SK-N-MC (cell line): Measurements from ENCODE around the gene MYT1.

Source experiments
- DNase-seq: peaks from one replicate; pipeline ENCODE4 v3.0.0-alpha.2; 2011; ENCODE audit warnings: low read depth, low spot score
- H3K27ac ChIP-seq: fragments of 200-600 bp; sonication (generic); 2 replicates; pipeline ENCODE4 v1.5.1; 2016; ENCODE audit warnings: mixed run types
- H3K36me3 ChIP-seq: fragments of 200-600 bp; sonication (generic); 2 replicates; pipeline ENCODE4 v1.6.1; 2017; ENCODE audit warnings: antibody characterized with exemption, low read length, mixed read lengths; ENCODE audit not compliant: insufficient read depth
- H3K4me3 ChIP-seq: fragments of 200-600 bp; sonication (generic); 2 replicates; pipeline ENCODE4 v1.5.1; 2016
- H3K9ac ChIP-seq: fragments of 200-600 bp; sonication (generic); 2 replicates; pipeline ENCODE4 v1.8.0; 2017; ENCODE audit warnings: mixed run types, mixed read lengths; ENCODE audit not compliant: insufficient read length
- H3K9me3 ChIP-seq: fragments of 200-600 bp; sonication (generic); 2 replicates; pipeline ENCODE4 v1.6.1; 2017; ENCODE audit warnings: low read depth, mild to moderate bottlenecking, antibody characterized with exemption, low read length, moderate library complexity, mixed read lengths
- EZH2 ChIP-seq: fragments of 200-600 bp; sonication (generic); IDR thresholded peaks from one replicate; pipeline ENCODE4 v1.6.1; 2017; ENCODE audit warnings: antibody characterized with exemption
- FOXP2 ChIP-seq: optimal IDR thresholded peaks from 2 replicates; pipeline ENCODE3; 2011; ENCODE audit warnings: mild to moderate bottlenecking, moderate library complexity; ENCODE audit not compliant: insufficient read depth; ENCODE audit errors: extremely low read length, control extremely low read depth
- POLR2AphosphoS5 ChIP-seq: IDR thresholded peaks from 2 replicates; pipeline ENCODE4 v1.6.1; 2012; ENCODE audit warnings: mild to moderate bottlenecking, low read depth, low read length, borderline replicate concordance

MYT1 gene

DNA sequence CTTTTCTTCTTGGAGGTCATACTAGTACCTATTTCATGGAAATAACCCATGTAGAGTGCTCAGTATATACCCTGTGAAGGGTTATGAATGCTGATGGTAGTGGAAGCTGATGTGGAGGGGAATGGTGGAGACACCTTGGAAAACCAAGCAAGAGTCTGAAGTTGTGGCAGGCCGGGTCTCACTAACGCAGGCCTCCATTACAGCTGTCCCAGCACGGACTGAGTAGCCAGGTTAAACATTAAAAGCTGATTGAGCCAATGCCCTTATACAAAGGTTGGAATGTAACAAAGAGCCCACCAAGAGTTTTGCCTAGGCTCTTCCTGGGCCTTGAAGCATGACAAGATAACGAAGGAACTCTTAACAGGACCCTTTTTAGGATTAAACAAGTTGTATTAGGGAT, 89.2 kb downstream of the MYT1 start:
- Histone ChIP-seq H3K9ac (no peak overlapping the region), H3K27ac (no peak overlapping the region), H3K36me3 (no peaks in the 10 kb centered on the region), H3K4me3 (no peak overlapping the region), H3K9me3 (no peaks in the 10 kb centered on the region)
- no peak for DNase-seq
- no peak for TF ChIP-seq FOXP2
- no peak for TF ChIP-seq POLR2AphosphoS5
- TF ChIP-seq EZH2 = no peak

DNA sequence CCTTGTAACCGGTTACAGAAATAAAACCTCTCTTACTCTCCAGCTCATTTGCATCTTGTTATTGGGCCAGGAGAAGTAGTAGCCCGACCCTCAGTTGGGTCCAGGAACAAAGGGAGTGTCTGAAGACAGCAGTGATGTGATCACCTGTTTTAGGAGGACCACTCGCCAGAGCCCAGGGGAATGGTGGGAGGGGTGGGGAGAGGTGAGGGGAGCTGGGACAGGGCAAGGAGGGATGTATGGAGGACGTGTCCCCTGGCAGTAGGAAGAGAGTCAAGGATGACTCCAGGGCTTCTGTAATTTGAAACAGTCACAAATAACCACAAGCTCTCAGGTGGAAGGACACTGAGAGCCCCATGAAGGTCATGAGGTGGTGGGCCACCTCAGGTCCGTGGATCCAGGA, 89.9 kb downstream of the MYT1 start:
- Histone ChIP-seq H3K9ac (no peak overlapping the region), H3K4me3 (no peak overlapping the region), H3K27ac (no peak overlapping the region), H3K36me3 (no peaks in the 10 kb centered on the region), H3K9me3 (no peaks in the 10 kb centered on the region)
- TF ChIP-seq FOXP2 = no peak
- TF ChIP-seq EZH2 = no peak
- TF ChIP-seq POLR2AphosphoS5 = no peak
- no peak for DNase-seq

DNA sequence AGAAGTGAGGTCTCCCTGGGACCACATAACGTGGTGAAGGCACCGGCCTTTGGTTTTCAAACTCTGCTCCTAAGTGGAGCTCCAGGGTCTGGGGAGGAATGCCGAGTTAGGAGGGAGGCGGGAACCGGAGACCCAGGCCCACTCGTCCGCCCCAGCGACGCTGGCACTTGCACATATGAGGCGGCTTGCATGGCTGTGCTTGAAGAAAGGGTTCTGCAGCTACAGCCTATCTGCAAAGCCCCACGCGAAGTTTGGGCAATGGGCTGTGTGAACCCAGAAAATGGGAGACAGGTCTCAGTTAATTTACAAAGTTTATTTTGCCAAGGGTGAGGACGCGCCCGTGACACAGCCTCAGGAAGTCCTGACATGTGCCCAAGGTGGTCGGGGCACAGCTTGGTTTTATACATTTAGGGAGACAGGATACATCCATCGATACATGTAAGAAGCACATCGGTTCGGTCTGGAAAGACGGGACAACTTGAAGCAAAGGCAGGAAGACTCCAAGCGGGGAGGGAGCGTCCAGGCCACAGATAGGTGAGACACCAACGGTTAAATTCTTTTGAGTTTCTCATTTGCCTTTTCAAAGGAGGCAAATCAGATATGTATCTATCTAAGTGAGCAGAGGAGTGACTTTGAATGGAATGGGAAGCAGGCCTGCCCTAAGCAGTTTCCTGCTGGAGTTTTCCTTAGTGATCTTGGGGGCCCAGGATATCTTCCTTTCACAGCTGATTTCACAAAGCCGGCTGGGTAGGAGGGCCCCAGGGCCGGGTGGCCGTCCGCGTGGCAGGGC, 90.5 kb downstream of the MYT1 start:
- TF ChIP-seq FOXP2 = no peak
- TF ChIP-seq POLR2AphosphoS5 = no peak
- TF ChIP-seq EZH2 = no peak
- no peaks in the 10 kb centered on the region for H3K36me3 ChIP-seq
- peak overlapping the region; percentile 87 for H3K9ac ChIP-seq
- no peak for DNase-seq
- peak overlapping the region; percentile 64 for H3K27ac ChIP-seq
- H3K9me3 ChIP-seq = no peaks in the 10 kb centered on the region
- H3K4me3 ChIP-seq = peak overlapping the region; percentile 98

DNA sequence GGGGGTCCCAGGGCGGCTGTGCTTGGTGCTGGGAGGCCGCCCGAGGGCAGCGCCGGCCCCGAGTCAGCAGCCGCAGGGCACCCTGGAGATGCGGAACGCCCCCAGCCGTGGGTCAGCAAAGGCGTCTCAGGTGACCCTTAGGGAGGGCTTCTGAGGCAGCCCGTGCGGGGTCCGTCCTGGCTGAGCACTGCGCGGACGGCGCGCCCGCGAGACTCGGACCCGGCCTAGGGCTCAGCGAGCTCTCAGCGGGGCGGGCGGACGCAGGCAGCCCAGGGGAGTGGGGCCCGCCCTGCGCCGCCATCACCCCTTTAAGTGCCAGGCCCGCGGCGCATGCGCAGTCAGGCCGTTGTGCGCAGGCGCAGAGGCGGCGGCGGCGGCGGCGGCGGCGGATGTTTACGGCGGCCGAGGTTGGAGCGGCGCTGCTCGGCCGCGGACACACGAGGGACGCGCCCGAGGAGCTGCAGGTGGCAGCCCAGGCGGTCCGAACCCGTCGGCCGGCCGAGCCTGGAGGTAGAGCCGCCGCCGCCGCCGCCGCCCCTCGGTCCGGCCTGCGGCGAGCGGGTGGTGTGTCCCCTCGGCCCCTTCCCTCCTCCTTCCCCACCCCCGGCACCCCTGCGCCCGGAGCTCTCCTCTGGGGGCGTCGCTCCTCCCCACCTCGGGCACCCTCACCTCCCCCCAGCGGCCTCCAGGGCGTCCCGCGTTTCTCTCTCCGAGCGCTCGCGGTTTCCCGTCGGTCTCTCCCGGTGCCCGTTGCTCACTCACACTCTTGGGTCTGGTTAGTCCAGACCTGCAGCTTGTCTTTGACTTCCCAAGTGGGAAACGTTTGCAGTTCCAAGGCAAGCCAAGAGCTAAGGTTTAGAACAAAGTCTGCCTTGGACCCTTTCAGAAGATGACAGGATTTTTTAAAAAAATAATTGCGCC, 91.4 kb downstream of the MYT1 start, which contains the start of gene PCMTD2:
PCMTD2 (plus strand) TSS at position 388 of the 921 bp plus-strand sequence. CDS start 4,218 bp downstream, outside the sequence.
- no peak for DNase-seq
- no peaks in the 10 kb centered on the region for H3K36me3 ChIP-seq
- H3K9me3 ChIP-seq = no peaks in the 10 kb centered on the region
- TF ChIP-seq FOXP2 (no peak), POLR2AphosphoS5 (peak; percentile 76; the same call in 1 of the 2 replicates), EZH2 (no peak)
- peak within 1 kb of the TSS; percentile 95 for H3K9ac ChIP-seq
- peak within 1 kb of the TSS; percentile 98 for H3K4me3 ChIP-seq
- H3K27ac ChIP-seq = peak within 1 kb of the TSS; percentile 64

DNA sequence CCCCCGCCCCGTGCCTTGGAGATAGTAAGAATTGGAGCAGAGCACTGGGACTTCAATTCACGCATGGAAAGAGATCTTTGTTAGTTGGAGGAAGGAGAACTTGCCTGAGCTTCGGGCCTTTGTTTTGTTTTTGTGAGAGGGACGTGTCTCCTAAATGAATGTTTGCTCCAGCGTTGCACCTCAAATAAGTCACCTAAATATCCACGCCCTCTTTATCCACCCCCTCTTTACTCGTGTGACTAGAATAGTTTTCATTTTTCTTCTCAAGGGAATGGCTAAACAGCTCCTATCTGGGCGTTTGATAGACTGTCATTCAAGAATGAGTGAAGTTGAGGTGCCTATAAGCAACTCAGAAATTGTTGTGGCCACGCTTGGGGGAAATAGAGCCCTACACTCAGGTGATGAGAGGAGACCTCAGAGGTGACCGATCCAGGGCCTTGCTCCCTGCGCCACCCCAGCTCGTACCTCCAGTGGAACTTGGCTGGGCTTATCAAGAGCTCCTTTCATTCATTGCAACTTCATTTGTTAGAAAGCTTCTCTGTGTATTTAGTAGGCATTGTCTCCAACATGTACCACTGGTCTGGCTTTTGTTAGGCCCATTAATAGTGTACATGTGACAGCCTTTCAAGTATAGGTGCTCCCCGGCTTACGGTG, 92.2 kb downstream of the MYT1 start:
- TF ChIP-seq FOXP2 (no peak), POLR2AphosphoS5 (no peak), EZH2 (no peak)
- Histone ChIP-seq H3K9ac (peak overlapping the region; percentile 95), H3K4me3 (peak overlapping the region; percentile 98), H3K36me3 (no peaks in the 10 kb centered on the region), H3K9me3 (no peaks in the 10 kb centered on the region), H3K27ac (no peak overlapping the region)
- no peak for DNase-seq

DNA sequence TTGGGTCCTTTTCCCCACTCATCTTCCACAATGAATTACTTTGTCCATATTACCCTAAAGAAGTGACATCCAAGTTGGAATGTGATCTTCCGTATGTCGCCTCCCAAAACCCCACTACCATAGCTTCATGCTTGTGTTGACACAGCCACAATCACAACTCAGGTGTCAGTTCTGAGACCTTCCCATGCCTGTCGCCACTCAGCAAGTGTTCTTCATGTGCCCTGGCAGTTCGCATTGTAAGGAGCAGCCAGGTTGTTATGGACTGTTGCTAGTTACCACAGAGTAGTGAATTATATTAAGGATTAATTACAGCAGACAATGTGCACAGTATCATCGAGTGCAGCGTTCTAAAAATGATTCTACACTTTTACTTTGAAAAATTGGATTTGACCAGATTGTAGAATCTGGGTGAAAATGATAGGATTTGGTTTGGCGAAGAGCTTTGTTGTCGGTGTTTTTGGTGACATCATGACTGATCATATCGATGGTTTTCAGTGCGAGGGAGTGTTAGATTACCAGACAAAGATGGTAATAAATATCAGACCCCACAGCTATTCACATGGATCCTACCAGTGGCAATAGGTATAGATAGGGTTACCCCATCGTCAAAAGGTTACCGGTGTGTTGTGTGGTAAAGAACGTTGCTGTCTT, 93.0 kb downstream of the MYT1 start:
- H3K9ac ChIP-seq = peak overlapping the region; percentile 95
- no peak for DNase-seq
- no peak overlapping the region for H3K27ac ChIP-seq
- H3K36me3 ChIP-seq = no peaks in the 10 kb centered on the region; the same call in 1 of the 2 replicates
- H3K4me3 ChIP-seq = peak overlapping the region; percentile 98
- TF ChIP-seq EZH2 (no peak), POLR2AphosphoS5 (no peak), FOXP2 (no peak)
- no peaks in the 10 kb centered on the region for H3K9me3 ChIP-seq

DNA sequence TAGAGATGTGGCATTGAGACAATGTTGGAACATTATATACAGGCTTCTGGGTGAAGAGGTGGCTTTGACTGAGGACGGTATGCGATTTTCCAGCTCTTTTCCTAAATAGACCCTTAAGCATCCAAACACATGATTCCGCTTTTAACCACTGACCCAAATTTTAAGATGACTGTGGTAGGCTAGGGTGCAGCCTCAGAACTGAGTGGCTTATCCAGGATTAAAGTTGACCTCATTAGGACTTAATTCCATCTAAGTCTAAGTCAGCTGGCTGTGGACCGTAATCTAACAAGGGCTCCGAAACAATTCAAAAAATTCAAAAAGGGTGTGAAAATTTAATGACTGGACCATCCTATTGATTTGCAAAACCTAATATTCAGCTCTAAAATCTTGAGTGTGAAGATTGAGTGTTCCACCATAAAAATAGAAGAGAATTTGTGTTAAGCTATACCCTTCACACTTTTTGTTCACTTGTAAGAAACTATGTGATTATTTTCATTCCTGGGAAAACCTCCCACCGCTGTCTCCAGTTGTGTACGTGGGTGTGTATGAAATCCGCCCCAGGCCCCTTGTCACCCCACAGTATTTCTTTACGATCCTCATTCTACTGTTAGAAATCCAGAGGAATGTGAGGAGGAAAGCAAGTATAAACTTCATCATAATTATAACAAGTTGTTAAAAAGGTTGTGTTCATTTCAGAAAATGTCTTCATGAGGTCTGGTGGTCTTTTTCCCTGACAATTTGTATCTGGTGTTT, 94.0 kb downstream of the MYT1 start:
- Histone ChIP-seq H3K9ac (peak overlapping the region; percentile 73), H3K36me3 (no peaks in the 10 kb centered on the region; the same call in 1 of the 2 replicates), H3K27ac (peak overlapping the region; percentile 88), H3K4me3 (peak overlapping the region; percentile 68), H3K9me3 (no peaks in the 10 kb centered on the region)
- TF ChIP-seq FOXP2 (no peak), EZH2 (no peak), POLR2AphosphoS5 (no peak)
- DNase-seq = no peak
